ENCODE results near the gene RAD23A.

The RAD23A gene

GRCh38 chr19:12933287-12934072 lies 12.2 kb upstream of the RAD23A start, which contains the start of gene FARSA (continued):
- no peak for TF ChIP-seq ZNF560 (tag by site-specific recombination; IDR thresholded peaks at IDR 0.05; ENCODE audit: borderline replicate concordance)
- no peak for TF ChIP-seq ZNF148 (tag by site-specific recombination; IDR thresholded peaks at IDR 0.05; ENCODE audit: borderline replicate concordance)
- TF ChIP-seq ZNF266 (tag by site-specific recombination; IDR thresholded peaks at IDR 0.05; ENCODE audit: low read depth): no peak
- TF ChIP-seq, protein P1, sequence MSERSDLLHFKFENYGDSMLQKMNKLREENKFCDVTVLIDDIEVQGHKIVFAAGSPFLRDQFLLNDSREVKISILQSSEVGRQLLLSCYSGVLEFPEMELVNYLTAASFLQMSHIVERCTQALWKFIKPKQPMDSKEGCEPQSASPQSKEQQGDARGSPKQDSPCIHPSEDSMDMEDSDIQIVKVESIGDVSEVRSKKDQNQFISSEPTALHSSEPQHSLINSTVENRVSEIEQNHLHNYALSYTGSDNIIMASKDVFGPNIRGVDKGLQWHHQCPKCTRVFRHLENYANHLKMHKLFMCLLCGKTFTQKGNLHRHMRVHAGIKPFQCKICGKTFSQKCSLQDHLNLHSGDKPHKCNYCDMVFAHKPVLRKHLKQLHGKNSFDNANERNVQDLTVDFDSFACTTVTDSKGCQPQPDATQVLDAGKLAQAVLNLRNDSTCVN (tag by site-specific recombination; optimal IDR thresholded peaks at IDR 0.05): peak; percentile 35
- TF ChIP-seq ZNF248 (tag by site-specific recombination; IDR thresholded peaks at IDR 0.05): no peak
- no peak for TF ChIP-seq SETDB1 (IDR thresholded peaks at IDR 0.05; ENCODE audit: insufficient read length, low read length)
- TF ChIP-seq HOXA7 (CRISPR knock-in tag; IDR thresholded peaks at IDR 0.05; ENCODE audit: borderline replicate concordance): no peak
- TF ChIP-seq ZNF555 (tag by site-specific recombination; conservative IDR thresholded peaks at IDR 0.05): no peak
- TF ChIP-seq ZNF558 (tag by site-specific recombination; IDR thresholded peaks at IDR 0.05): no peak
- TF ChIP-seq ZNF510 (tag by site-specific recombination; IDR thresholded peaks at IDR 0.05; ENCODE audit: insufficient replicate concordance): no peak
- TF ChIP-seq ZNF518A (tag by site-specific recombination; conservative IDR thresholded peaks at IDR 0.05; ENCODE audit: low read depth): peak; percentile 89
- TF ChIP-seq GLIS1 (tag by site-specific recombination; IDR thresholded peaks at IDR 0.05): no peak
- no peak for TF ChIP-seq ZNF184 (tag by site-specific recombination; IDR thresholded peaks at IDR 0.05)
- TF ChIP-seq ZNF529 (tag by site-specific recombination; IDR thresholded peaks at IDR 0.05; ENCODE audit: insufficient replicate concordance): no peak
- TF ChIP-seq ZBTB7A (tag by site-specific recombination; IDR thresholded peaks at IDR 0.05; ENCODE audit: low read depth): no peak
- peak; percentile 92 for TF ChIP-seq ZBTB11 (tag by site-specific recombination; conservative IDR thresholded peaks at IDR 0.05; ENCODE audit: low read depth)
- no peak for TF ChIP-seq ZNF707 (tag by site-specific recombination; IDR thresholded peaks at IDR 0.05)
- TF ChIP-seq IKZF3 (tag by site-specific recombination; IDR thresholded peaks at IDR 0.05): no peak
- TF ChIP-seq ZNF776 (tag by site-specific recombination; IDR thresholded peaks at IDR 0.05; ENCODE audit: borderline replicate concordance): no peak
- TF ChIP-seq PRDM1 (tag by site-specific recombination; IDR thresholded peaks at IDR 0.05): no peak
- TF ChIP-seq, protein P2, sequence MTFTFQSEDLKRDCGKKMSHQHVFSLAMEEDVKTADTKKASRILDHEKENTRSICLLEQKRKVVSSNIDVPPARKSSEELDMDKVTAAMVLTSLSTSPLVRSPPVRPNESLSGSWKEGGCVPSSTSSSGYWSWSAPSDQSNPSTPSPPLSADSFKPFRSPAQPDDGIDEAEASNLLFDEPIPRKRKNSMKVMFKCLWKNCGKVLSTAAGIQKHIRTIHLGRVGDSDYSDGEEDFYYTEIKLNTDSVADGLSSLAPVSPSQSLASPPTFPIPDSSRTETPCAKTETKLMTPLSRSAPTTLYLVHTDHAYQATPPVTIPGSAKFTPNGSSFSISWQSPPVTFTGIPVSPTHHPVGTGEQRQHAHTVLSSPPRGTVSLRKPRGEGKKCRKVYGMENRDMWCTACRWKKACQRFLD (tag by site-specific recombination; IDR thresholded peaks at IDR 0.05): no peak
- TF ChIP-seq, protein P3, sequence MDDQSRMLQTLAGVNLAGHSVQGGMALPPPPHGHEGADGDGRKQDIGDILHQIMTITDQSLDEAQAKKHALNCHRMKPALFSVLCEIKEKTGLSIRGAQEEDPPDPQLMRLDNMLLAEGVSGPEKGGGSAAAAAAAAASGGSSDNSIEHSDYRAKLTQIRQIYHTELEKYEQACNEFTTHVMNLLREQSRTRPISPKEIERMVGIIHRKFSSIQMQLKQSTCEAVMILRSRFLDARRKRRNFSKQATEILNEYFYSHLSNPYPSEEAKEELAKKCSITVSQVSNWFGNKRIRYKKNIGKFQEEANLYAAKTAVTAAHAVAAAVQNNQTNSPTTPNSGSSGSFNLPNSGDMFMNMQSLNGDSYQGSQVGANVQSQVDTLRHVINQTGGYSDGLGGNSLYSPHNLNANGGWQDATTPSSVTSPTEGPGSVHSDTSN (CRISPR knock-in tag; IDR thresholded peaks at IDR 0.05): peak; percentile 85; the same call in 1 of the 2 replicates

Data from HEK293 (cell line).